Measurements from ENCODE around the gene EPHA4. TPM values are rescaled to one million over a fixed set of nuclear protein-coding genes. Genes with fewer than 3 reads are reported as not detected.

The EPHA4 gene
- polyA plus RNA-seq, 2 of the 4 experiments (the other 2 are of a cell fraction) = 0.54 to 1.1 TPM

DNA sequence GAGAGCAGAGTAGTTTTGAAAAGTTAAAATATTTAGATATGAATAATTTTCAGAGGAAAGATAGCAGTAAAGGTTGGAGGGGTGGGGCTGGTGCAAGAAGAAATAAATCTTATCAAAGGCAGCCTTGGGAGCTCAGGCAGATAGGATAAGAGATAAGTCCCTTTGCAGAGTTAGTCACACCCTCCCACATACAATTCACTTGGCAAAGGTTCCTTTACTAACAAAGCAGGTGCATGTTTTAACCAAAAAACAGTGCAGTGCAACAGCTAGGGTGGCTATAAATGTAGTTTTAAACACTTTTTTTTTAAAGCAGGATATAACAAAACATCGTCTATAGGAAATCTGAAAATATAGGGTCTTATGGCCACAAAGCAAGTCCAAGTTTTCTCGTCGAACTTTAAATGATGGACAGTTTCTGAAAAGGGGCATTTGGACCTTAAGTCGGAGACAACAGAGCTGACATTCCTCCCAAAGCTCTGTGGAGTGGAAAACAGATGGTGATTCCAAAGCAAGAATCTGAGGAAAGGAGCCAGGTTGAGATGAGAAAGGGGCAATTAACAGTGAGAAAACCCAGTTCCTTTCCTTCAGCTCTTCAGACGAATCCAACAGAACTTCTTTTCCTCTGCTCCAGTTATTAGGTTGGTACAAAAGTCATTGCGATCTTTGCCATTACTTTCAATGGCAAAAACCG lies 53.0 kb downstream of the EPHA4 start:
- TF ChIP-seq NPAS2 (CRISPR knock-in tag; IDR thresholded peaks at IDR 0.05; ENCODE audit: borderline replicate concordance) (no peak), CHD2 (IDR thresholded peaks at IDR 0.05; ENCODE audit: low read length, partially characterized antibody) (no peak), SMC3 (IDR thresholded peaks at IDR 0.05) (no peak), HEYL (CRISPR knock-in tag; IDR thresholded peaks at IDR 0.05) (no peak), EHMT2 (IDR thresholded peaks at IDR 0.05; ENCODE audit: low read depth) (no peak), MAFK (IDR thresholded peaks at IDR 0.05; ENCODE audit: partially characterized antibody) (no peak), POLR2A (IDR thresholded peaks at IDR 0.05; ENCODE audit: low read length) (no peak), FOSL2 (IDR thresholded peaks at IDR 0.05) (no peak), FOSL2 (CRISPR knock-in tag; IDR thresholded peaks at IDR 0.05) (no peak), HOXB13 (CRISPR knock-in tag; IDR thresholded peaks at IDR 0.05; ENCODE audit: low read depth) (no peak), NFE2L2 (conservative IDR thresholded peaks at IDR 0.05; ENCODE audit: low read length) (no peak), MYC (IDR thresholded peaks at IDR 0.05; ENCODE audit: borderline replicate concordance, low read length) (no peak), CHD4 (IDR thresholded peaks at IDR 0.05; ENCODE audit: borderline replicate concordance) (no peak)
- TF ChIP-seq, protein P1, sequence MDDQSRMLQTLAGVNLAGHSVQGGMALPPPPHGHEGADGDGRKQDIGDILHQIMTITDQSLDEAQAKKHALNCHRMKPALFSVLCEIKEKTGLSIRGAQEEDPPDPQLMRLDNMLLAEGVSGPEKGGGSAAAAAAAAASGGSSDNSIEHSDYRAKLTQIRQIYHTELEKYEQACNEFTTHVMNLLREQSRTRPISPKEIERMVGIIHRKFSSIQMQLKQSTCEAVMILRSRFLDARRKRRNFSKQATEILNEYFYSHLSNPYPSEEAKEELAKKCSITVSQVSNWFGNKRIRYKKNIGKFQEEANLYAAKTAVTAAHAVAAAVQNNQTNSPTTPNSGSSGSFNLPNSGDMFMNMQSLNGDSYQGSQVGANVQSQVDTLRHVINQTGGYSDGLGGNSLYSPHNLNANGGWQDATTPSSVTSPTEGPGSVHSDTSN (IDR thresholded peaks at IDR 0.05) = no peak
- TF ChIP-seq, protein P2, sequence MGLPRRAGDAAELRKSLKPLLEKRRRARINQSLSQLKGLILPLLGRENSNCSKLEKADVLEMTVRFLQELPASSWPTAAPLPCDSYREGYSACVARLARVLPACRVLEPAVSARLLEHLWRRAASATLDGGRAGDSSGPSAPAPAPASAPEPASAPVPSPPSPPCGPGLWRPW (IDR thresholded peaks at IDR 0.05) = no peak
- TF ChIP-seq, protein P3, sequence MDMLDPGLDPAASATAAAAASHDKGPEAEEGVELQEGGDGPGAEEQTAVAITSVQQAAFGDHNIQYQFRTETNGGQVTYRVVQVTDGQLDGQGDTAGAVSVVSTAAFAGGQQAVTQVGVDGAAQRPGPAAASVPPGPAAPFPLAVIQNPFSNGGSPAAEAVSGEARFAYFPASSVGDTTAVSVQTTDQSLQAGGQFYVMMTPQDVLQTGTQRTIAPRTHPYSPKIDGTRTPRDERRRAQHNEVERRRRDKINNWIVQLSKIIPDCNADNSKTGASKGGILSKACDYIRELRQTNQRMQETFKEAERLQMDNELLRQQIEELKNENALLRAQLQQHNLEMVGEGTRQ (IDR thresholded peaks at IDR 0.05) = no peak
- TF ChIP-seq, protein P4, sequence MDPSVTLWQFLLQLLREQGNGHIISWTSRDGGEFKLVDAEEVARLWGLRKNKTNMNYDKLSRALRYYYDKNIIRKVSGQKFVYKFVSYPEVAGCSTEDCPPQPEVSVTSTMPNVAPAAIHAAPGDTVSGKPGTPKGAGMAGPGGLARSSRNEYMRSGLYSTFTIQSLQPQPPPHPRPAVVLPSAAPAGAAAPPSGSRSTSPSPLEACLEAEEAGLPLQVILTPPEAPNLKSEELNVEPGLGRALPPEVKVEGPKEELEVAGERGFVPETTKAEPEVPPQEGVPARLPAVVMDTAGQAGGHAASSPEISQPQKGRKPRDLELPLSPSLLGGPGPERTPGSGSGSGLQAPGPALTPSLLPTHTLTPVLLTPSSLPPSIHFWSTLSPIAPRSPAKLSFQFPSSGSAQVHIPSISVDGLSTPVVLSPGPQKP (IDR thresholded peaks at IDR 0.05; ENCODE audit: low read depth, low read length) = no peak
- Histone ChIP-seq H3K27ac (no peak overlapping the region), H3K4me2 (no peak overlapping the region), H3K9me3 (no peaks in the 10 kb centered on the region), H3K4me3 (no peak overlapping the region), H3K4me1 (no peaks in the 10 kb centered on the region)
- ChIA-PET CTCF (interaction anchor here (0.6 kb wide), 1 partner anchor 230 kb away, joined by 3 read pairs; no protein-coding TSS in a partner anchor), POLR2A (no interaction called here)
- FAIRE-seq = no peak
- no peak for ATAC-seq
- 39% methylated on average over 7 of the region's 7 CpGs for WGBS (ENCODE audit: missing lambda C conversion rate)
- DNase-seq (ENCODE audit: low read depth in 1 of 2, low spot score in 1 of 2) = no peak

DNA sequence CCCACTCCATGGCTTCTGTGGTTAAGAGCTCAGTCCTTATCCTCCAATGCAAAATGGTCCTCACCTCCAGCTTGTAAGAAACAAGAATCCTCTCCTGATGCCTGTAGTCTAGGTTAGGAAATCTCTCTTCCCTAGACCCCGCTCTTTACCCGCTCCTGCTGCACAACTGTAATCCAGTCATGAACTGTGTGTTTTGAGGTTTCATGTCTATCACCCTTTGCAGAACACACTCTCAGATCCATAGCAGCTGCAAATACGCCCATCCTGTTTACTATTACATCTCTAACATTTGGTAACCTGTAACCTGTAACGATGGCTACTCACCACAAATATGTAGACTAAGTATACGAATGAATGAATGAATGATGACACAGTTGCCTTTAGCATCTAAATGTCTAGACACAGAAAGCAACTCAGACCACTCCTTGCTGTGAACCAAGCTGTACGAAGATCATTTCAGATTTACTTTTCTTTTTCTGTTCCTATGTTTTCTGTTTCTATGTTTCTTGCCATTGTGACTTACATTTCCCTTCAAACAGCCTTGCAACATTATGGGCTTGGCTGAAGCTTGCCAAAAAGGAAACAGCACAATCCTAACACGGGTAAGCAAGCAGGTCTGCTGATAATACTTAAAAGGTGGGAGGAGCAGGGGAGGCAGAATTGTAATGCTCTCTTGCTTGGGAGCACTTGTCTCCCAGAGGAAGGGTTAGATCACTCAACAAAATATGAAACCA lies 53.7 kb downstream of the EPHA4 start:
- CTCF ChIA-PET = no interaction called here
- Histone ChIP-seq H3K4me2 (no peak overlapping the region), H3K9me3 (no peaks in the 10 kb centered on the region), H3K4me1 (no peaks in the 10 kb centered on the region), H3K4me3 (no peak overlapping the region), H3K27ac (no peak overlapping the region)
- FAIRE-seq = no peak
- WGBS (ENCODE audit: missing lambda C conversion rate) = 37% methylated on average over 7 of the region's 7 CpGs
- ATAC-seq = no peak
- DNase-seq (ENCODE audit: low read depth in 1 of 2, low spot score in 1 of 2) = no peak
- POLR2A ChIA-PET = no interaction called here
- TF ChIP-seq RFX5 (IDR thresholded peaks at IDR 0.05) (no peak), EP300 (IDR thresholded peaks at IDR 0.05) (no peak), ZFP36 (IDR thresholded peaks at IDR 0.05; ENCODE audit: borderline replicate concordance, partially characterized antibody) (no peak), FOSL2 (IDR thresholded peaks at IDR 0.05) (no peak), FOSL2 (CRISPR knock-in tag; IDR thresholded peaks at IDR 0.05) (no peak), CHD4 (IDR thresholded peaks at IDR 0.05; ENCODE audit: borderline replicate concordance) (no peak), MYC (IDR thresholded peaks at IDR 0.05; ENCODE audit: borderline replicate concordance, low read length) (no peak), KDM1A (IDR thresholded peaks at IDR 0.05; ENCODE audit: low read depth) (no peak), ZNF302 (CRISPR knock-in tag; IDR thresholded peaks at IDR 0.05) (no peak), FOSB (CRISPR knock-in tag; IDR thresholded peaks at IDR 0.05) (no peak), BHLHE40 (IDR thresholded peaks at IDR 0.05; ENCODE audit: low read depth, low read length) (no peak)
- TF ChIP-seq, protein P5, sequence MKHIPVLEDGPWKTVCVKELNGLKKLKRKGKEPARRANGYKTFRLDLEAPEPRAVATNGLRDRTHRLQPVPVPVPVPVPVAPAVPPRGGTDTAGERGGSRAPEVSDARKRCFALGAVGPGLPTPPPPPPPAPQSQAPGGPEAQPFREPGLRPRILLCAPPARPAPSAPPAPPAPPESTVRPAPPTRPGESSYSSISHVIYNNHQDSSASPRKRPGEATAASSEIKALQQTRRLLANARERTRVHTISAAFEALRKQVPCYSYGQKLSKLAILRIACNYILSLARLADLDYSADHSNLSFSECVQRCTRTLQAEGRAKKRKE (CRISPR knock-in tag; IDR thresholded peaks at IDR 0.05; ENCODE audit: low read depth) = no peak
- TF ChIP-seq, protein P4 (IDR thresholded peaks at IDR 0.05; ENCODE audit: low read depth, low read length) = no peak
- TF ChIP-seq, protein P3 (IDR thresholded peaks at IDR 0.05) = no peak
